D721Med (cell line): ENCODE data around the gene ZNF735.
A peak's percentile ranks its signal among the peaks of the same experiment; 100 is the strongest.
"Not testable (repeated sequence)": the region's sequence is repeated elsewhere in the genome, so short reads cannot be mapped to it uniquely, and the experiment has no call there.

Source experiments
- DNase-seq: peaks from one replicate; pipeline ENCODE4 v3.0.0; 2011; ENCODE audit warnings: low spot score; ENCODE audit not compliant: insufficient read length
- FAIRE-seq: peaks from 2 replicates; lab custom pipeline; 2011; peaks lifted over from hg19 to GRCh38; lab: Jason Lieb, UNC
- CTCF ChIP-seq: IDR thresholded peaks from 2 replicates; pipeline ENCODE4 v1.5.1; 2012; ENCODE audit warnings: mild to moderate bottlenecking, control low read depth; ENCODE audit not compliant: insufficient read depth; ENCODE audit errors: missing control alignments

Gene ZNF735

GRCh38 chr7:64183126-64183742 is 23.8 kb upstream of the ZNF735 start:
- peak; percentile 8 for TF ChIP-seq CTCF
- no peak for DNase-seq
- no peak for FAIRE-seq

GRCh38 chr7:64183827-64184372 is 23.1 kb upstream of the ZNF735 start:
- FAIRE-seq, result no peak
- DNase-seq, result no peak
- no peak for TF ChIP-seq CTCF

- DNase-seq (no peak), FAIRE-seq (no peak)
Measured at GRCh38 chr7:64184376-64184775, 22.6 kb upstream of the ZNF735 start.

GRCh38 chr7:64187408-64187807 is 19.6 kb upstream of the ZNF735 start:
- no peak for TF ChIP-seq CTCF
- FAIRE-seq (no peak), DNase-seq (no peak)

More at GRCh38 chr7:64184376-64184775, 22.6 kb upstream of the ZNF735 start:
- TF ChIP-seq CTCF, result no peak

GRCh38 chr7:64192148-64192704 is 14.8 kb upstream of the ZNF735 start:
- FAIRE-seq (no peak), DNase-seq (no peak)
- no peak for TF ChIP-seq CTCF

- DNase-seq (no peak), FAIRE-seq (no peak)
- no peak for TF ChIP-seq CTCF
Measured at GRCh38 chr7:64192775-64193174, 14.2 kb upstream of the ZNF735 start.

- not testable (repeated sequence) for FAIRE-seq, DNase-seq
Measured at GRCh38 chr7:64219710-64220298, 12.8 kb downstream of the ZNF735 start.
